Measurements from ENCODE around the gene GPR137C. TPM values are rescaled to one million over a fixed set of nuclear protein-coding genes. Genes with fewer than 3 reads are reported as not detected.

The GPR137C gene
- total and polyA plus RNA-seq, 2 of the 8 experiments (the other 6 are each of a cell fraction or from before 2014, with no cell fraction given): 2.7 to 4.3 TPM

DNA sequence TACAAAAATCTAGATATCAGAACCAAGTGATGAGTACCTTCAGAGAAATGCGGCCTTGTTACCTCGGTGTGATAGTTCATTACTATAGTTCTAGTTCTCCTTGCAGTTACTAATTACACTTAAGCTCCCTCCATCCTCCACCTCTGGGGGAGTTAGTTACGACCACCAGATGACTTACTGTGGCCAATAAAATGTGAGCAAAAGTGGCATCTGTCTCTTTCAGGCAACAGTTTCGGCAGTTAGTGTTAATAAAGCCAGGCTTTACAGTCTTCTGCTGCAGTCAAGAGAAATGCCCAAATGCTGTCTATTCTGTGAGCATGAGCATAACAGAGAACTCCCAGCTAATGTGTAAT is 6.3 kb upstream of the GPR137C start:
- POLR2A ChIA-PET (ENCODE audit: partially characterized antibody): no interaction called here
- FAIRE-seq: no peak
- no peaks in the 10 kb centered on the region; the same call in 1 of the 2 replicates for H3K23me2 ChIP-seq (ENCODE audit: low read depth, low read length)

More for the DNA sequence above, 6.3 kb upstream of the GPR137C start:
- no peak for DNase-seq (ENCODE audit: low read depth in 1 of 2, low spot score in 2 of 2)
- Histone ChIP-seq H4K91ac (replicated peaks; ENCODE audit: insufficient read length, low read length) (no peak overlapping the region), H3K4me2 (ENCODE audit: insufficient read depth in 1 of 2, low read depth in 2 of 2, low read length in 2 of 2) (0 out of 4 replicates have a peak overlapping the region, but pooled peaks of 1 of the 2 experiments have one; percentile 33), H3K36me3 (ENCODE audit: control insufficient read depth in 2 of 4, insufficient read depth in 4 of 4, low read length in 3 of 4) (peaks cover 0 to 4% (median 0%) of the 10 kb centered on the region in 4 experiments; a peak in 1 of 8 replicates), H4K20me1 (replicated peaks in 1 of 2; ENCODE audit: control insufficient read depth in 1 of 2, insufficient read depth in 2 of 2, low read length in 2 of 2) (peaks cover 0 to 2% of the 10 kb centered on the region in 2 experiments), H3K4ac (replicated peaks; ENCODE audit: insufficient read length, low read depth, low read length) (no peak overlapping the region), H3K9me3 (ENCODE audit: insufficient read depth in 2 of 2, low read depth in 1 of 2, low read length in 1 of 2) (no peaks in the 10 kb centered on the region), H3K27me3 (replicated peaks in 1 of 4; ENCODE audit: control insufficient read depth in 3 of 4, extremely low read depth in 1 of 4, insufficient read depth in 3 of 4, low read length in 3 of 4) (no peaks in the 10 kb centered on the region), H2AFZ (ENCODE audit: low read length) (no peak overlapping the region), H3K4me1 (replicated peaks in 1 of 4; ENCODE audit: control insufficient read depth in 3 of 4, insufficient read depth in 4 of 4, low read length in 3 of 4) (peaks cover 1 to 7% (median 3%) of the 10 kb centered on the region in 4 experiments; a peak in 3 of 7 replicates), H3K9ac (replicated peaks in 1 of 4; ENCODE audit: extremely low read depth in 1 of 4, low read depth in 3 of 4, low read length in 3 of 4) (no peak overlapping the region), H4K8ac (ENCODE audit: extremely low read depth, insufficient read depth, low read length) (no peak overlapping the region), H3K79me1 (ENCODE audit: low read depth, low read length) (peaks cover 2% of the 10 kb centered on the region), H2AK5ac (ENCODE audit: low read depth, low read length) (no peak overlapping the region), H2BK20ac (ENCODE audit: low read length) (no peak overlapping the region), H2BK12ac (ENCODE audit: low read depth, low read length) (no peak overlapping the region), H3K79me2 (ENCODE audit: control insufficient read depth in 1 of 2, insufficient read depth in 2 of 2, low read length in 2 of 2) (peaks cover 0 to 28% of the 10 kb centered on the region in 2 experiments; a peak in 2 of 4 replicates), H3K18ac (ENCODE audit: extremely low read depth, low read length) (no peak overlapping the region), H3K27ac (ENCODE audit: low read depth, low read length) (no peak overlapping the region), H2BK15ac (ENCODE audit: low read length) (no peak overlapping the region), H3K23ac (ENCODE audit: insufficient read length) (no peak overlapping the region), H3K4me3 (ENCODE audit: extremely low read depth in 1 of 4, insufficient read depth in 2 of 4, low read depth in 3 of 4, low read length in 4 of 4) (no peak overlapping the region; a peak in 1 of 8 replicates), H3K14ac (ENCODE audit: insufficient read length) (no peak overlapping the region), H3K56ac (replicated peaks; ENCODE audit: insufficient read length, low read depth, low read length) (no peak overlapping the region), H4K5ac (ENCODE audit: insufficient read length, low read depth, low read length) (no peak overlapping the region), H2BK120ac (replicated peaks; ENCODE audit: low read depth, low read length) (no peak overlapping the region), H2BK5ac (ENCODE audit: low read depth, low read length) (no peak overlapping the region)
- no peak for TF ChIP-seq HDAC2 (IDR thresholded peaks at IDR 0.05; ENCODE audit: borderline replicate concordance in 1 of 2, low read depth in 2 of 2, low read length in 2 of 2)
- no peak for TF ChIP-seq SIN3A (conservative IDR thresholded peaks at IDR 0.05 in 1 of 2, IDR thresholded peaks at IDR 0.05 in 1 of 2; ENCODE audit: low read depth in 1 of 2, low read length in 2 of 2)
- CTCF ChIA-PET (ENCODE audit: partially characterized antibody): no interaction called here
- WGBS, 2 experiments (ENCODE audit: extremely low coverage in 1 of 2, insufficient coverage in 1 of 2, insufficient read length in 1 of 2, insufficient replicate concordance in 2 of 2, low coverage in 1 of 2, low lambda C conversion rate in 2 of 2, missing lambda C conversion rate in 1 of 2): 93% methylated on average over 4 of the region's 4 CpGs; no CpG with 5 or more reads in 1 of the 2 experiments
